ENCODE measurements around the gene ARHGEF25.

The ARHGEF25 gene

DNA sequence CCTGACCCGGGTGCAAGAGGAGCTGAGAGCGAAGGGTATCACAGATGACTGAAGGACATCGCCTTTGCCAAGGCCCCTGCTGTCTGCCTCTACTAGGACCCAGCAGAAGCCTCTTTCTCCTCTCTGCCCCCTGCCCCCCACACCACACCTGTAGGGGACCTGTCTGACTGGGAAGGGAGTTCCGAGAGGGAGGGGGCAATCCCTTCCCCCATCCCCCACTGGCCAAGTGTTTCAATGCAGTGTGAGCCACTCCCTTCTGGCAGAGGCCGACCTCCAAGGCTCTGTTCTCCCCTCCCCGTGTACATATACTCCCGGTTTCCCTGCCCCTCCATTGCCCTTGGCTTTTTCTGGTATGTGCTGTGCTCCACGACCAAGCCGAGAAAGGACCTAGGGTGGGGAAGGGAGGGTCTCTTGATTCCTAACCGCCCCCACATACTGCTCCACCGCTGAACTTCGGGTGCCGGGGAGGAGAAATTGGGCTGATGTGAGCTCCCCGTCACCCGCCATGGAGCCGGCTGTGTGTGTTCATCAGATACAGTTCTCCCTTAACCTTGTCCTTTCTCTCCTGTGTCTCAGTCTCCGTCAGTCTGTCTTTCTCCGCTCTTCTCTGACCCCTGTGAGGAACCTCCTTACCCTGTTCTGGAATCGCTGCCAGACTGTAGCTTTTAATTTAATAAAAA, 2.0 kb upstream of the ARHGEF25 start:
- H3K4me3 ChIP-seq (ENCODE audit: low read depth, low read length), result no peak overlapping the region
- DNase-seq (ENCODE audit: low read depth), result no peak
- TF ChIP-seq, protein P1, sequence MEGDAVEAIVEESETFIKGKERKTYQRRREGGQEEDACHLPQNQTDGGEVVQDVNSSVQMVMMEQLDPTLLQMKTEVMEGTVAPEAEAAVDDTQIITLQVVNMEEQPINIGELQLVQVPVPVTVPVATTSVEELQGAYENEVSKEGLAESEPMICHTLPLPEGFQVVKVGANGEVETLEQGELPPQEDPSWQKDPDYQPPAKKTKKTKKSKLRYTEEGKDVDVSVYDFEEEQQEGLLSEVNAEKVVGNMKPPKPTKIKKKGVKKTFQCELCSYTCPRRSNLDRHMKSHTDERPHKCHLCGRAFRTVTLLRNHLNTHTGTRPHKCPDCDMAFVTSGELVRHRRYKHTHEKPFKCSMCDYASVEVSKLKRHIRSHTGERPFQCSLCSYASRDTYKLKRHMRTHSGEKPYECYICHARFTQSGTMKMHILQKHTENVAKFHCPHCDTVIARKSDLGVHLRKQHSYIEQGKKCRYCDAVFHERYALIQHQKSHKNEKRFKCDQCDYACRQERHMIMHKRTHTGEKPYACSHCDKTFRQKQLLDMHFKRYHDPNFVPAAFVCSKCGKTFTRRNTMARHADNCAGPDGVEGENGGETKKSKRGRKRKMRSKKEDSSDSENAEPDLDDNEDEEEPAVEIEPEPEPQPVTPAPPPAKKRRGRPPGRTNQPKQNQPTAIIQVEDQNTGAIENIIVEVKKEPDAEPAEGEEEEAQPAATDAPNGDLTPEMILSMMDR (IDR thresholded peaks at IDR 0.05; ENCODE audit: control insufficient read depth, extremely low read depth, insufficient read depth), result no peak

DNA sequence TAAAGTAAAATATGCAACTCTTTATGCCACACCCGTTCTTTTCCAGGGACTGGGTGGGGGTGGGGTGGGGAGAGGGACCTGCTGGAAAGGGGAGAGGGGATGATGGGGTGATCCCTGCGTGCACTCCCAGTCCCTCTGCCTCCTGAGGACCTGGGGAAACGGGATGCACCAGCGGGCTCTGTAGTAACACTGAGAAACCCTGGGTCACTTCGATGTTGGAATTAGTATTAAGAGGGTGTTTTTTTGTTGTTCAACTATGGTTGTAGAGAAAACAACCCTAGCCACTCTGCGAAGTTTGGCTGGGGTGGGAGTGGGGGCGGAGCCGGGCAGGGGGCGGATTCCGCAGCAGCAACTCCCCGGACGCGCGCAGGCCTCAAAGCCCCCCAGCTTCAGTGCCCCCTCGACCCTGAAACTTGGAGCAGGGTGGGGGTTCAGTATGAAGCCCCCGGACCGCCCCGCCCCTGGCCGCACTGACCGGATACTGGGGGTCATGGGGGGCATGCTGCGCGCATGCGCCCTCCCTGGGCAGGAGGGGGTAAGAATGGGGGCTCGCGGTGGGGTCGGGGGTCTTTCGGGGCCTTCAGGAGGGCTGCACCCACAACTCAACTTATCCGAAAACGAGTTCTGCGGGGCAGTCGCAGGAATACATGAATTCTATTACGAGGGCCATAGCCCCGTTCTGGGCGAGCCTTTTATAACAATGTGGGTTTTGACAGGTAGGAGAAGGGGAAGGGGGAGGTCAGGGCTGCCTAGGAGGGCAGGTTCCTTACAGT, 1.3 kb upstream of the ARHGEF25 start:
- no peak overlapping the region for H3K4me3 ChIP-seq (ENCODE audit: low read depth, low read length)
- DNase-seq (ENCODE audit: low read depth), result no peak
- TF ChIP-seq, protein P1 (IDR thresholded peaks at IDR 0.05; ENCODE audit: control insufficient read depth, extremely low read depth, insufficient read depth), result no peak

DNA sequence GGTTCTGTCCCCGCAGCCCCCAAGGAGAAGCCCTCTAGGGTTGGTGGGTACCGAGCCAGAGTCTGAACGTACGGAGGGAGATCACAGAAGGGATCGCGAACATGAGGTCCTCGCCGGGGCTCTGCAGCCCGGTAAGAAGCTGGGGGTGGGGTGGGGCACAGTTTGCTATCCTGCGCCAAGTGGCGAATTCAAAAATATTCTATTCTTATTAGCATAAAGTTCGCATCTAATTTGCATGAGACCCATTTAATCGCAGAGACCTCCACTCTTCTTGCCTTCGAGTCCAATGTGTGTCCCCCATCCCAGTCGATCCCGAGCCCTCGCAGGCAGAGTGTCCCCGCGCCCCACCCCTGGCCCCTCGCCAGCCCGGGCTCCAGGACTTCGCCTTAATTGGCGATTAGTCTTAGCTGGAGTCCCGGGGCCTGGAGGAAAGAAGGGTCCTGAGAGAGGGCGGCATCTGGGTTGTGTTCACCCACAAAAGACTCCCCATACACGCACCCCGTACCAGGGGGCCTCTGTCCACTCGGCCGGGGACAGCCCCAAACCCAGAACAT, 604 bp upstream of the ARHGEF25 start:
- peak overlapping the region; percentile 60 for H3K4me3 ChIP-seq (ENCODE audit: low read depth, low read length)
- TF ChIP-seq, protein P1 (IDR thresholded peaks at IDR 0.05; ENCODE audit: control insufficient read depth, extremely low read depth, insufficient read depth), result no peak
- no peak for DNase-seq (ENCODE audit: low read depth)

DNA sequence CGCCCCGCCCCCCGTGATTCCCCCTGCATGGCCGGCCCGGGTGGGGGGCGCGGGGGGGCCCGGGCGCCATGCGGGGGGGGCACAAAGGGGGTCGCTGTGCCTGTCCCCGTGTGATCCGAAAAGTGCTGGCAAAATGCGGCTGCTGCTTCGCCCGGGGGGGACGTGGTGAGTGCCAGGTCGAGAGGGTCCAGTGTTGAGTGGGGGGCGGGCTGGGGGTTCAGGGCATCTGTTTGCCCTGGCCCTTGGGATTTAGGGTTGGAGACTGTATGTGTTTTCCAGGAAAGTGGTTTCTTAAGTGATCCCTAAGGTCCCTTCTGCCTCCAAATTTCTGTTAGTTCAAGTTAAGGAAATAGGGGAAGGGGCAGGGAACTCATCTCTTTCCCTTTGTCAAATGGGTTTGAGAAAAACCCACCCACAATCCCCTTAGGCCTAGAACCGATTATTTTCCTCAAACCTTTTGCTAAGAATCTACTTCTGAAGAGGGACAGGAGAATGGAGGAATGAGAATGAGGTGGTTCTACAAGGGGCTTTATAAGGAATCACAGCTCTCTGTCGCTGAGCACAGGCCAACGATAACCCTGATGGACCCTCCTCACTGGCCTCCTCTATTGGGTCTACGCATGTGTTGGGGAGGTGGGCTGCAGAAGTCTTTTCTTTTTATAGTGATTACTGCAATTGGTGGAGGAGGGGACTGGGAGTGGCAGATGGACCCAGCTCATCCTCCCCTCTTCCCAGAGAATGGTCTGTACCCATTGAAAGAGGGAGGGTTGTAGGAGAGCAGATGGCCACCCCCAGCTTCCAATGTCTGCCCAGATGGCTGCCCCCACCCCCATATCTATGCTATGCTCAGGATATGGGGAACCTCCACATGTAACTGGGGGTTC, 834 bp downstream of the ARHGEF25 start:
- H3K4me3 ChIP-seq (ENCODE audit: low read depth, low read length), result peak overlapping the region; percentile 60
- TF ChIP-seq, protein P1 (IDR thresholded peaks at IDR 0.05; ENCODE audit: control insufficient read depth, extremely low read depth, insufficient read depth), result no peak
- no peak for DNase-seq (ENCODE audit: low read depth)

DNA sequence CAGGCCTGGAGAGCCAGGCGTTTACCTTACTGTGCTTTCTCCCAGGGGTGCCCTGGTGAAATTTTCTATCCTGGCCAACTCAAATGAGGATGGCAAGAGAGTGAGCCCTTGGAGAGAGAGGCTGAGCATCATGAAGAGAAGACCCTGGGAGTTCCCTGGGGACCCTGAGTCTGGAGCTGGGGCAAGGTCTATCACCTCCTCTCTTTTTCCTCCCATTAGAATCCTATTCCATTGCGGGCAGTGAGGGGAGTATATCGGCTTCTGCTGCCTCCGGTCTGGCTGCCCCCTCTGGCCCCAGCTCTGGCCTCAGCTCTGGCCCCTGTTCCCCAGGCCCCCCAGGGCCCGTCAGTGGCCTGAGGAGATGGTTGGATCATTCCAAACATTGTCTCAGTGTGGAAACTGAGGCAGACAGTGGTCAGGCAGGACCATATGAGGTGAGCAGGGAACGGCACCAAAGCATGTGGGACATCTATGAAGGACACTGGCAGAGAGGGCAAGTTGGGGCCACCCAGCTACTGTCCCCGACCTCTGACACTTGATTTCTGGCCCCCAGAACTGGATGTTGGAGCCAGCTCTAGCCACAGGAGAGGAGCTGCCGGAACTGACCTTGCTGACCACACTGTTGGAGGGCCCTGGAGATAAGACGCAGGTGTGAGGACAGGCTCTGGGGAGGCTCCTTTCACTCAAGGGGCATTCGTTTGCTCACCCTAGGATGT, 1.6 kb downstream of the ARHGEF25 start:
- H3K4me3 ChIP-seq (ENCODE audit: low read depth, low read length), result no peak overlapping the region
- DNase-seq (ENCODE audit: low read depth), result no peak
- TF ChIP-seq, protein P1 (IDR thresholded peaks at IDR 0.05; ENCODE audit: control insufficient read depth, extremely low read depth, insufficient read depth), result no peak
